Keratinocyte (primary cell): ENCODE data around the gene CCDC33. TPM values are rescaled to one million over a fixed set of nuclear protein-coding genes. Genes with fewer than 3 reads are reported as not detected.

Experiments used
- DNase-seq: peaks from one replicate; pipeline ENCODE4 v3.0.0-alpha.2; 2011; ENCODE audit warnings: low read depth, missing footprints, low spot score
- FAIRE-seq: peaks from 2 replicates; lab custom pipeline; 2011; peaks lifted over from hg19 to GRCh38; lab: Jason Lieb, UNC
- H2AFZ ChIP-seq: 2 replicates; pipeline ENCODE4 v1.6.0; 2012; ENCODE audit warnings: low read length, control low read depth, inconsistent platforms; ENCODE audit not compliant: control insufficient read depth
- H3K27ac ChIP-seq: 2 replicates; pipeline ENCODE4 v1.5.1; 2011; ENCODE audit warnings: low read length; ENCODE audit not compliant: control insufficient read depth, insufficient read depth
- H3K27me3 ChIP-seq: 3 replicates; pipeline ENCODE4 v1.6.0; 2011; ENCODE audit warnings: low read length; ENCODE audit not compliant: control insufficient read depth, insufficient read depth; ENCODE audit errors: extremely low read depth
- H3K36me3 ChIP-seq, 2 experiments: 2 replicates in 1 of 2; 3 replicates in 1 of 2; pipeline ENCODE4 v1.5.1; 2011; ENCODE audit warnings: low read length in 2 of 2, mild to moderate bottlenecking in 1 of 2; ENCODE audit not compliant: control insufficient read depth in 2 of 2, insufficient read depth in 2 of 2; ENCODE audit errors: extremely low read depth in 1 of 2
- H3K4me1 ChIP-seq: 3 replicates; pipeline ENCODE4 v1.5.1; 2011; ENCODE audit warnings: low read length; ENCODE audit not compliant: control insufficient read depth, insufficient read depth; ENCODE audit errors: extremely low read depth
- H3K4me2 ChIP-seq: 3 replicates; pipeline ENCODE4 v1.6.0; 2011; ENCODE audit warnings: low read depth, low read length; ENCODE audit not compliant: control insufficient read depth, insufficient read depth; ENCODE audit errors: extremely low read depth
- H3K4me3 ChIP-seq, 3 experiments: fragments of 200-600 bp in 1 of 3; sonication (generic) in 1 of 3; 2 replicates in 2 of 3; 3 replicates in 1 of 3; pipeline ENCODE4 v1.5.1; 2011 to 2016; ENCODE audit warnings: low read length in 3 of 3, mild to moderate bottlenecking in 3 of 3, control low read depth in 2 of 3, inconsistent platforms in 1 of 3, low read depth in 1 of 3, mixed read lengths in 1 of 3, mixed run types in 1 of 3, moderate library complexity in 1 of 3; ENCODE audit not compliant: control insufficient read depth in 2 of 3, insufficient read depth in 2 of 3; ENCODE audit errors: extremely low read depth in 1 of 3
- H3K79me2 ChIP-seq: 2 replicates; pipeline ENCODE4 v1.6.0; 2012; ENCODE audit warnings: low read length; ENCODE audit not compliant: control insufficient read depth, insufficient read depth
- H3K9ac ChIP-seq: 3 replicates; pipeline ENCODE4 v1.6.0; 2011; ENCODE audit warnings: low read length; ENCODE audit not compliant: control insufficient read depth, insufficient read depth; ENCODE audit errors: extremely low read depth
- H3K9me1 ChIP-seq: 3 replicates; pipeline ENCODE4 v1.6.0; 2011; ENCODE audit warnings: low read length; ENCODE audit not compliant: control insufficient read depth, insufficient read depth; ENCODE audit errors: extremely low read depth
- H3K9me3 ChIP-seq: 2 replicates; pipeline ENCODE4 v1.5.1; 2012; ENCODE audit warnings: low read depth, low read length; ENCODE audit not compliant: control insufficient read depth
- H4K20me1 ChIP-seq: 3 replicates; pipeline ENCODE4 v1.6.0; 2011; ENCODE audit warnings: low read length; ENCODE audit not compliant: control insufficient read depth, insufficient read depth; ENCODE audit errors: extremely low read depth
- EZH2 ChIP-seq: IDR thresholded peaks from one replicate; pipeline ENCODE4 v1.6.1; 2012; ENCODE audit warnings: inconsistent platforms, mild to moderate bottlenecking, low read length, moderate library complexity
- dilution Hi-C: fragments of 300-500 bp; cut with MboI; formaldehyde crosslinking; loops from one replicate; pipeline ENCODE4 v1.7.0; 2020; ENCODE audit warnings: low sequenced_read_pairs; ENCODE audit not compliant: extremely low pct_ligation_motif_present
- polyA plus RNA-seq, 5 experiments: library from polyadenylated mRNA; depleted of rRNA in 3 of 5; stranded (reverse) in 3 of 5; stranded (forward) in 1 of 5; unstranded in 1 of 5; fragments of >200 nt; gene quantifications; 1 replicate in 1 of 5; 2 replicates in 3 of 5; 3 replicates in 1 of 5; pipeline versions ENCODE4 v1.2.1 to v1.2.3, GENCODE V29; 2011 to 2012; ENCODE audit warnings: missing spikeins in 2 of 5, low read depth in 1 of 5, low replicate concordance in 1 of 5
- TF ChIP-seq, protein P1 (sequence below), 3 experiments: IDR thresholded peaks in 1 of 3; conservative IDR thresholded peaks in 1 of 3; optimal IDR thresholded peaks in 1 of 3; 2 replicates in 2 of 3; 3 replicates in 1 of 3; pipeline versions ENCODE3 to v1.5.1; 2011; ENCODE audit warnings: low read length in 3 of 3, mild to moderate bottlenecking in 3 of 3, moderate library complexity in 2 of 3, control low read depth in 1 of 3, inconsistent platforms in 1 of 3; ENCODE audit not compliant: insufficient read depth in 2 of 3; ENCODE audit errors: extremely low read depth in 1 of 3

Gene CCDC33
- polyA plus RNA-seq, 1 donor (not counting 4 experiments of a cell fraction or from before 2014, with no cell fraction given) = not detected

DNA sequence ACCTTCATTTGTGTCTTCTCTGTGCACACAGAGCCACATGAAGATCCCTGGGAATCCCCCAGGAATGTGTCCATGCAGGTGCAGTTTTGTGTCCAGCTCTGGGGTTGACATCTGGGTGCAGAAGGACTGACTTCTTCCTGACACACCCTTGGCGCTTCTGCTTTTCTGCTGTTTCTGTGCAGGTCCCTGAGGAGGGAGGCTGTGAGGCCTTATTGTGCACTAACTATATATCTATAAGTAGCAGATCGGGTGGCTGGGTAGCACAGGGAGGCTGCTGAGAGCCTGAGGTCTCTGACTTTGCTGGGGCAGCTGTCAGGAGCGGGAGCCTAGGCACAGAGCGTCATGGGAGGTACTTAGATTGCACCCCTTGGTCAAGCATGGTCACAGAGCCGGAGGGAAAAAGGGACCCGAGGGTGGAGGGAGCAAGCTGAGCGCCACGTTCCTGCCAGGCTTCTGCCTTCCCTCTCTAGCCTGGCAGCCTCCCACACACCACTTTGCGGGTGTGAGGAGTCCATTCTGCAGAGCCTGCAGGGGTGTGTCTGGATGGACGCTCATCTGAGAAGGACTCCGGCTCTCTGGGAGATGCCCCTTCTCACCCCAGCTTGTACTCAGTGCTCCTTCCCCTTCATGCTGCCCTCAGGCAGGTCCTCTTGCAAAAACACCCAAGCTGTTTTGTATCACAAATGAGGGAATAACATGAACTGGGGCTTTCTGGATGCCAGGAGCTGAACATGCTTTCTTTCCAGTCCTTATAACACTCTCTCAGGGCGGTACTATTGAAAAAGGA lies 23.9 kb downstream of the CCDC33 start:
- no peaks in the 10 kb centered on the region for H3K4me1 ChIP-seq
- H3K4me3 ChIP-seq = no peak overlapping the region
- H3K9me1 ChIP-seq = no peaks in the 10 kb centered on the region
- H3K27me3 ChIP-seq = peaks cover 40% of the 10 kb centered on the region
- H2AFZ ChIP-seq = no peak overlapping the region
- FAIRE-seq (no peak), DNase-seq (no peak)
- no peaks in the 10 kb centered on the region for H3K36me3 ChIP-seq
- H3K27ac ChIP-seq = no peak overlapping the region
- no peak overlapping the region for H3K9ac ChIP-seq
- no peaks in the 10 kb centered on the region for H3K79me2 ChIP-seq
- H3K9me3 ChIP-seq = no peaks in the 10 kb centered on the region
- no peak for TF ChIP-seq EZH2
- TF ChIP-seq, protein P1, sequence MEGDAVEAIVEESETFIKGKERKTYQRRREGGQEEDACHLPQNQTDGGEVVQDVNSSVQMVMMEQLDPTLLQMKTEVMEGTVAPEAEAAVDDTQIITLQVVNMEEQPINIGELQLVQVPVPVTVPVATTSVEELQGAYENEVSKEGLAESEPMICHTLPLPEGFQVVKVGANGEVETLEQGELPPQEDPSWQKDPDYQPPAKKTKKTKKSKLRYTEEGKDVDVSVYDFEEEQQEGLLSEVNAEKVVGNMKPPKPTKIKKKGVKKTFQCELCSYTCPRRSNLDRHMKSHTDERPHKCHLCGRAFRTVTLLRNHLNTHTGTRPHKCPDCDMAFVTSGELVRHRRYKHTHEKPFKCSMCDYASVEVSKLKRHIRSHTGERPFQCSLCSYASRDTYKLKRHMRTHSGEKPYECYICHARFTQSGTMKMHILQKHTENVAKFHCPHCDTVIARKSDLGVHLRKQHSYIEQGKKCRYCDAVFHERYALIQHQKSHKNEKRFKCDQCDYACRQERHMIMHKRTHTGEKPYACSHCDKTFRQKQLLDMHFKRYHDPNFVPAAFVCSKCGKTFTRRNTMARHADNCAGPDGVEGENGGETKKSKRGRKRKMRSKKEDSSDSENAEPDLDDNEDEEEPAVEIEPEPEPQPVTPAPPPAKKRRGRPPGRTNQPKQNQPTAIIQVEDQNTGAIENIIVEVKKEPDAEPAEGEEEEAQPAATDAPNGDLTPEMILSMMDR (optimal IDR thresholded peaks at IDR 0.05 in 1 of 3, IDR thresholded peaks at IDR 0.05 in 1 of 3, conservative IDR thresholded peaks at IDR 0.05 in 1 of 3; ENCODE audit: extremely low read depth in 1 of 3, insufficient read depth in 2 of 3, low read length in 3 of 3) = no peak
- dilution Hi-C loops = no loop called here
- no peak overlapping the region for H3K4me2 ChIP-seq
- H4K20me1 ChIP-seq = no peaks in the 10 kb centered on the region

DNA sequence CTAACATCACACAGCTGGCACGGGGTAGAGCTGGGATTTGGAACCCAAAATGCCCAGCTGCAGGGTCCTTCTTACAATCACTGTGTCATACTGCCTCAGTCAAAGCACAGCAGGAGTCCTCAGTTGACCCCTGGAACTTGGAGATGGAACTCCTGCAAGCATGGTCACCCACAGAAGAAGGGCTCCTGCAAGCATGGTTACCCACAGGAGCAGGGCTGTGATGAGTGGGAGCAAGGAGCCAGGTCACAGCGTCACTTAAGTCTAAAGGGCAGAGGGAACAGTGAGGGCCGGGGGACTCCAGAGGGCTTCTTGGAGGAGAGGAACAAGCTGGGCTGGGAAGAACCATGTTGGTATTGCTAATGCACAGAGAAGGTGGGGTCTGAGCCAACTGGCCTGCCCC lies 24.9 kb downstream of the CCDC33 start:
- no peak overlapping the region for H3K9ac ChIP-seq
- peaks cover 31% of the 10 kb centered on the region for H3K27me3 ChIP-seq
- no peaks in the 10 kb centered on the region for H3K9me1 ChIP-seq
- H3K4me1 ChIP-seq = no peaks in the 10 kb centered on the region
- TF ChIP-seq, protein P1 (optimal IDR thresholded peaks at IDR 0.05 in 1 of 3, IDR thresholded peaks at IDR 0.05 in 1 of 3, conservative IDR thresholded peaks at IDR 0.05 in 1 of 3; ENCODE audit: extremely low read depth in 1 of 3, insufficient read depth in 2 of 3, low read length in 3 of 3) = no peak
- TF ChIP-seq EZH2 = no peak
- no peak overlapping the region for H3K4me3 ChIP-seq
- FAIRE-seq = no peak
- DNase-seq = no peak
- dilution Hi-C loops = no loop called here
- H2AFZ ChIP-seq = no peak overlapping the region
- H3K36me3 ChIP-seq = no peaks in the 10 kb centered on the region
- no peaks in the 10 kb centered on the region for H3K79me2 ChIP-seq
- no peaks in the 10 kb centered on the region for H4K20me1 ChIP-seq
- no peak overlapping the region for H3K4me2 ChIP-seq
- H3K27ac ChIP-seq = no peak overlapping the region
- H3K9me3 ChIP-seq = no peaks in the 10 kb centered on the region
